ENCODE measurements around the gene PYGO2.

GRCh38 chr1:154998818-154999570 lies 37.4 kb upstream of the PYGO2 start:
- TF ChIP-seq CTCF (conservative IDR thresholded peaks at IDR 0.05; ENCODE audit: low read length), result peak; percentile 97
- TF ChIP-seq EZH2phosphoT487 (IDR thresholded peaks at IDR 0.05; ENCODE audit: borderline replicate concordance, low read depth, low read length), result no peak
